ENCODE measurements around the gene GSTA1. TPM values are rescaled to one million over a fixed set of nuclear protein-coding genes. Genes with fewer than 3 reads are reported as not detected.
"Not testable (repeated sequence)": the region's sequence is repeated elsewhere in the genome, so short reads cannot be mapped to it uniquely, and the experiment has no call there.

The GSTA1 gene
- total and polyA plus RNA-seq, 2 donors (not counting 1 experiment from before 2014, with no cell fraction given) = not detected

GRCh38 chr6:52749556-52750152 lies 54.0 kb downstream of the GSTA1 start:
- Histone ChIP-seq H2AFZ (ENCODE audit: low read length) (no peak overlapping the region), H3K9ac (ENCODE audit: insufficient read depth, low read length) (no peak overlapping the region), H3K79me2 (ENCODE audit: control insufficient read depth, insufficient read depth, low read length) (no peaks in the 10 kb centered on the region), H4K20me1 (ENCODE audit: control insufficient read depth, extremely low read depth, insufficient read depth, low read length) (no peaks in the 10 kb centered on the region), H3K4me3 (replicated peaks in 1 of 4; ENCODE audit: control extremely low read depth in 1 of 4, insufficient read depth in 1 of 4, low read depth in 3 of 4, low read length in 4 of 4) (no peak overlapping the region), H3K27me3 (ENCODE audit: control insufficient read depth, insufficient read depth, low read length) (no peaks in the 10 kb centered on the region), H3K4me1 (ENCODE audit: control insufficient read depth, extremely low read depth, insufficient read depth, low read length) (no peaks in the 10 kb centered on the region), H3K36me3 (ENCODE audit: control insufficient read depth, insufficient read depth, low read length) (no peaks in the 10 kb centered on the region), H3K9me3 (ENCODE audit: control insufficient read depth, insufficient read depth, low read depth, low read length) (no peaks in the 10 kb centered on the region), H3K4me2 (ENCODE audit: extremely low read depth, insufficient read depth, low read length) (no peak overlapping the region), H3K27ac (ENCODE audit: insufficient read depth, low read length) (no peak overlapping the region)
- no peak for DNase-seq (ENCODE audit: low read depth in 2 of 2)
- no peak for TF ChIP-seq EZH2 (IDR thresholded peaks at IDR 0.05; ENCODE audit: low read length, missing control alignments)
- TF ChIP-seq, protein P1, sequence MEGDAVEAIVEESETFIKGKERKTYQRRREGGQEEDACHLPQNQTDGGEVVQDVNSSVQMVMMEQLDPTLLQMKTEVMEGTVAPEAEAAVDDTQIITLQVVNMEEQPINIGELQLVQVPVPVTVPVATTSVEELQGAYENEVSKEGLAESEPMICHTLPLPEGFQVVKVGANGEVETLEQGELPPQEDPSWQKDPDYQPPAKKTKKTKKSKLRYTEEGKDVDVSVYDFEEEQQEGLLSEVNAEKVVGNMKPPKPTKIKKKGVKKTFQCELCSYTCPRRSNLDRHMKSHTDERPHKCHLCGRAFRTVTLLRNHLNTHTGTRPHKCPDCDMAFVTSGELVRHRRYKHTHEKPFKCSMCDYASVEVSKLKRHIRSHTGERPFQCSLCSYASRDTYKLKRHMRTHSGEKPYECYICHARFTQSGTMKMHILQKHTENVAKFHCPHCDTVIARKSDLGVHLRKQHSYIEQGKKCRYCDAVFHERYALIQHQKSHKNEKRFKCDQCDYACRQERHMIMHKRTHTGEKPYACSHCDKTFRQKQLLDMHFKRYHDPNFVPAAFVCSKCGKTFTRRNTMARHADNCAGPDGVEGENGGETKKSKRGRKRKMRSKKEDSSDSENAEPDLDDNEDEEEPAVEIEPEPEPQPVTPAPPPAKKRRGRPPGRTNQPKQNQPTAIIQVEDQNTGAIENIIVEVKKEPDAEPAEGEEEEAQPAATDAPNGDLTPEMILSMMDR (conservative IDR thresholded peaks at IDR 0.05 in 1 of 2, IDR thresholded peaks at IDR 0.05 in 1 of 2; ENCODE audit: low read depth in 1 of 2, low read length in 2 of 2) = no peak

DNA sequence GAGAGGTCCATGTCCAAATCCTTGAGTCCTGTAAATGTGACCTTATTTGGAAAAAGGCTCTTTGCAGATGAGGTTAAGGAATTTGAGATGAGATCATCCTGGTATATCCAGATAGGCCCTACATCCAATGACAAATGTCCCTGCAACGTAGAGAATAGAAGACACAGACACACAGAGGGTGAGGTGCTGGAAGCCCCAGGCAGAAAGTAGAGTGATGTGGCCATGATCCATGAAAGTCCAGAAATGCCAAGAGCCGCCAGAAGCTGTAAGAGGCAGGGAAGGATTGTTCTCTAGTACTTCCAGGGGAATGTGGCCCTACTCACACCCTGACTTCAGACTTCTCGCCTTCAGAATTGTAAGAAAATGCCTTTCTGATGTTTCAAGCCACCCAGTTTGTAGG lies 56.3 kb downstream of the GSTA1 start:
- not testable (repeated sequence) for H3K27ac ChIP-seq (ENCODE audit: insufficient read depth, low read length); H3K79me2 ChIP-seq (ENCODE audit: control insufficient read depth, insufficient read depth, low read length); H3K4me3 ChIP-seq (replicated peaks in 1 of 4; ENCODE audit: control extremely low read depth in 1 of 4, insufficient read depth in 1 of 4, low read depth in 3 of 4, low read length in 4 of 4); H3K4me1 ChIP-seq (ENCODE audit: control insufficient read depth, extremely low read depth, insufficient read depth, low read length); H3K9me3 ChIP-seq (ENCODE audit: control insufficient read depth, insufficient read depth, low read depth, low read length); H3K4me2 ChIP-seq (ENCODE audit: extremely low read depth, insufficient read depth, low read length); H2AFZ ChIP-seq (ENCODE audit: low read length); H4K20me1 ChIP-seq (ENCODE audit: control insufficient read depth, extremely low read depth, insufficient read depth, low read length); H3K9ac ChIP-seq (ENCODE audit: insufficient read depth, low read length); H3K27me3 ChIP-seq (ENCODE audit: control insufficient read depth, insufficient read depth, low read length); H3K36me3 ChIP-seq (ENCODE audit: control insufficient read depth, insufficient read depth, low read length)
- peak in 1 of 2 donors; percentile 79 for DNase-seq (ENCODE audit: low read depth in 2 of 2)

- peak in 1 of 2 donors; percentile 45 for DNase-seq (ENCODE audit: low read depth in 2 of 2)
- no peak overlapping the region for H2AFZ ChIP-seq (ENCODE audit: low read length)
- H3K4me1 ChIP-seq (ENCODE audit: control insufficient read depth, extremely low read depth, insufficient read depth, low read length) = no peaks in the 10 kb centered on the region
Measured at GRCh38 chr6:52746213-52746612, 57.4 kb downstream of the GSTA1 start.

More at GRCh38 chr6:52746213-52746612, 57.4 kb downstream of the GSTA1 start:
- H3K36me3 ChIP-seq (ENCODE audit: control insufficient read depth, insufficient read depth, low read length) = no peaks in the 10 kb centered on the region
- H3K4me3 ChIP-seq (replicated peaks in 1 of 4; ENCODE audit: control extremely low read depth in 1 of 4, insufficient read depth in 1 of 4, low read depth in 3 of 4, low read length in 4 of 4) = no peak overlapping the region
- H3K9ac ChIP-seq (ENCODE audit: insufficient read depth, low read length) = no peak overlapping the region
- H4K20me1 ChIP-seq (ENCODE audit: control insufficient read depth, extremely low read depth, insufficient read depth, low read length) = no peaks in the 10 kb centered on the region
- no peak overlapping the region for H3K4me2 ChIP-seq (ENCODE audit: extremely low read depth, insufficient read depth, low read length)
- no peak for TF ChIP-seq EZH2 (IDR thresholded peaks at IDR 0.05; ENCODE audit: low read length, missing control alignments)
- TF ChIP-seq, protein P1 (conservative IDR thresholded peaks at IDR 0.05 in 1 of 2, IDR thresholded peaks at IDR 0.05 in 1 of 2; ENCODE audit: low read depth in 1 of 2, low read length in 2 of 2) = no peak
- no peaks in the 10 kb centered on the region for H3K9me3 ChIP-seq (ENCODE audit: control insufficient read depth, insufficient read depth, low read depth, low read length)
- H3K27ac ChIP-seq (ENCODE audit: insufficient read depth, low read length) = no peak overlapping the region
- peaks cover 2% of the 10 kb centered on the region for H3K27me3 ChIP-seq (ENCODE audit: control insufficient read depth, insufficient read depth, low read length)
- no peaks in the 10 kb centered on the region for H3K79me2 ChIP-seq (ENCODE audit: control insufficient read depth, insufficient read depth, low read length)
